ENCODE results near the gene SPESP1.

Gene SPESP1

GRCh38 chr15:68930268-68931022 lies at the start of gene SPESP1:
SPESP1 (plus strand) TSS chr15:68930525; CDS start chr15:68930654, 129 bp downstream.
- Histone ChIP-seq H3K4me3 (peak within 1 kb of the TSS; percentile 43 to 46), H3K36me3 (no peaks in the 10 kb centered on the region), H3K4me1 (peaks cover 0 to 6% (median 0%) of the 10 kb centered on the region in 4 donors), H3K27ac (peak within 1 kb of the TSS in 1 of 2 donors; percentile 14), H3K27me3 (peaks cover 0 to 9% of the 10 kb centered on the region in 2 donors), H3K9me3 (no peaks in the 10 kb centered on the region)
- peak; percentile 22 to 75 for DNase-seq
- intact Hi-C loops (cut with DNase I; ENCODE audit: low total_unique reads) = no loop called here
- TF ChIP-seq CTCF (IDR thresholded peaks at IDR 0.05) = no peak

DNA sequence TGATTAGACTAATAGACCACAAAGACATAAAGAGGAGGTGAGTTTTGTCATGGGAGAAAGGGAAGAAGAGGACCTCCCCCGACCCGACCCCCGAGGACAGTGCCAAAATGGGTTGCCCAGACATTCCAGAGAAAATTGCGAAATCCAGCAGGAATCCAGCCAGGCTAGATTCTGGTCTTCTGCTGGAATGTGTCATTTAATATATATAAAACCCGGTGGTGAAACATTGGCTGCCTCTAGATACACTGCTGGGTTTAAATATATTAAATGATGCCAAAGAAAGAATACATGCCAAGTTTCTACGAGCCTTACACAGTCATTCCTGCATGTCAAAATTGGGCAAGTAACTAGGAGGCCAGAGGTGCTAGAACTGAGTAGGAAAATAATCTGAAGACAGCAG lies 45.3 kb upstream of the SPESP1 start:
- intact Hi-C loops (cut with DNase I; ENCODE audit: low total_unique reads) = no loop called here
- peaks cover 0 to 16% (median 16%) of the 10 kb centered on the region in 4 donors for H3K4me1 ChIP-seq
- no peak overlapping the region for H3K27ac ChIP-seq
- no peaks in the 10 kb centered on the region for H3K27me3 ChIP-seq
- no peak for TF ChIP-seq CTCF (IDR thresholded peaks at IDR 0.05)
- no peaks in the 10 kb centered on the region for H3K9me3 ChIP-seq
- no peak overlapping the region for H3K4me3 ChIP-seq
- DNase-seq = no peak
- no peaks in the 10 kb centered on the region for H3K36me3 ChIP-seq

DNA sequence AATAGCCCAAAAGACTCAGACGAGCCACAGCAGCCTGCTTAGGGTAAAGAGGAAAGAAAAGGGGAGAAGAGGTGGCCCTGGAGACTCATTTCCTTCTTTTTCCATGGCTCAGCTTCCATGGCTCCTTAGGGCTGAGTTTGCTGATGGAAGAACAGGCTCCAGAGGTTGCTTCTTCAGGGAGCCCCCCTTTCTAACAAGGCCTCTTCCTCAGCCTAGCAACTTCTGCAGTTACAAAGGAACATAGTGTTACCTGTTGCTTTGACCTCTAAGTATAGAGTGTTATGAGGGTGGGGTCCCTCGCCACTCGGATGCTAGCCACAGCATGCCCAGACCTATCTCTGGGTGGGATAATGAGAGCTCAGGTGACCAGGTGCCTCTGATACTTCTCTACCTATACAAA lies 43.2 kb upstream of the SPESP1 start:
- H3K4me3 ChIP-seq = no peak overlapping the region
- DNase-seq = no peak
- H3K27ac ChIP-seq = no peak overlapping the region
- H3K9me3 ChIP-seq = no peaks in the 10 kb centered on the region
- intact Hi-C loops (cut with DNase I; ENCODE audit: low total_unique reads) = no loop called here
- peaks cover 0 to 16% (median 16%) of the 10 kb centered on the region in 4 donors for H3K4me1 ChIP-seq
- no peak for TF ChIP-seq CTCF (IDR thresholded peaks at IDR 0.05)
- H3K36me3 ChIP-seq = no peaks in the 10 kb centered on the region
- no peaks in the 10 kb centered on the region for H3K27me3 ChIP-seq

DNA sequence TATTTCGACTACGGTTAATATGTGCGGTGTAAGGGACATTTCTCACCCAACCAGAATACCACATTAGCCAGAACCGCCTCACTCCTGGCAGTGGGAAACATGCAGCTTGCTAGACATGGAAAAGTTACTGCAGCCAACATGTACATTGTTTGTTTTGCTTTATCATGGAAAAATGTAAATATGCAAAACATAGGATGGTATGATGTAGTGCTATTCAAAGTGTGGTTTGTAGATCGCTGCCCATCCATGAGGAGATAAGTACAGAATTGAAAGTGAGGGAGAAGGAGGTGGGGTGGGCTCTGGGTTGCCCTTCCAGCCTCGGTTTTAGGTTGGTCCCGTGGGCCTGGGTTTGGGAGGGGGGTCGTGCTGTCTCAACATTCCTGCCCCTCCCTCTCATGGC lies 42.5 kb upstream of the SPESP1 start:
- Histone ChIP-seq H3K36me3 (no peaks in the 10 kb centered on the region), H3K27me3 (no peaks in the 10 kb centered on the region), H3K4me3 (no peak overlapping the region), H3K27ac (no peak overlapping the region), H3K9me3 (no peaks in the 10 kb centered on the region), H3K4me1 (peaks cover 0 to 16% (median 16%) of the 10 kb centered on the region in 4 donors)
- TF ChIP-seq CTCF (IDR thresholded peaks at IDR 0.05) = no peak
- intact Hi-C loops (cut with DNase I; ENCODE audit: low total_unique reads) = no loop called here
- DNase-seq = no peak

DNA sequence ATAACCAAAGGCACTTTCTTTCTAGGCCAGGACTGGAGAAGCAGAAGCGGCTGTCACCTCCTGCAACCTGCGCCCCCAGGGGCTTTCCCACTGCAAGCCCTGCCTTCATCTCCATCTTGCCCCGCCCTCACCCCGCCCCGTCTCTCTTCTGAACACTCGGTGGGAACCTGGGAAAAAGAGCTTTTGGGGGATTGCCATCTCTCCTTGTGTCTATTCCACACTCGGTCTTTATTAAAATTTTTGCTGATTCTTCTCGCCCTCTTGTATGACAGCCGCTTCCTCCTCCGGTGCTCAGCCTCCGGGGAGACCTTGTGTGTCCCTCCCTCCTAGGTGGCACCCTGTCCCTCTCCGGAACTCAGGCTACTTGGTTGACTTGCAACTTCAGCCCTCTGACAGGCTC lies 41.9 kb upstream of the SPESP1 start:
- Histone ChIP-seq H3K9me3 (no peaks in the 10 kb centered on the region), H3K27ac (no peak overlapping the region), H3K4me3 (no peak overlapping the region), H3K27me3 (no peaks in the 10 kb centered on the region), H3K36me3 (no peaks in the 10 kb centered on the region), H3K4me1 (peaks cover 0 to 16% (median 16%) of the 10 kb centered on the region in 4 donors)
- no peak for TF ChIP-seq CTCF (IDR thresholded peaks at IDR 0.05)
- intact Hi-C loops (cut with DNase I; ENCODE audit: low total_unique reads) = no loop called here
- no peak for DNase-seq

Measured in tibial artery (tissue), 4 donors.